22Rv1 (cell line): ENCODE data around the gene KIRREL3.

Source experiments
- ZFX ChIP-seq: fragments of 450-650 bp; IDR thresholded peaks from 2 replicates; pipeline ENCODE4 v1.6.1; 2017; ENCODE audit warnings: antibody characterized with exemption, borderline replicate concordance
- TF ChIP-seq, protein P1 (sequence below): fragments of 450-650 bp; IDR thresholded peaks from 2 replicates; pipeline ENCODE4 v1.5.1; 2017; ENCODE audit warnings: mild to moderate bottlenecking

DNA sequence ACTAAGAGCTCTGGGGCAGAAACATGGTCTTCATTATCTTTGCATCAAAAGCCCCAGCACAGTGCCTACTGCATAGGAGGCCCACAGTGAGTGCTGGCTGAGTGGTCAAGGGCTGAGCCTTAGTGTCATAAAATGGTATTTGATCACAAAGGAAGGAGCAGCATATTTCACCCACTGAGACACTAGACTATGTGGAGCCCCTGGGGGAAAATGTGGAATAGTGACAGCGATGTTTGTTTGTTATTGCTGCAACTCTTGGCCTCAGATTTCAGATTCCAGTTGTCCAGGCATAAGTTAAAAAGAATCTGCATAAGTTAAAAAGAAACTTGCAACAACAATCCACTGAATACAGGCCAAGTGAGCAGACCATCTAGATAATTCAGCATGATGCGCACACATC, 7.0 kb downstream of the KIRREL3 start:
- TF ChIP-seq, protein P1, sequence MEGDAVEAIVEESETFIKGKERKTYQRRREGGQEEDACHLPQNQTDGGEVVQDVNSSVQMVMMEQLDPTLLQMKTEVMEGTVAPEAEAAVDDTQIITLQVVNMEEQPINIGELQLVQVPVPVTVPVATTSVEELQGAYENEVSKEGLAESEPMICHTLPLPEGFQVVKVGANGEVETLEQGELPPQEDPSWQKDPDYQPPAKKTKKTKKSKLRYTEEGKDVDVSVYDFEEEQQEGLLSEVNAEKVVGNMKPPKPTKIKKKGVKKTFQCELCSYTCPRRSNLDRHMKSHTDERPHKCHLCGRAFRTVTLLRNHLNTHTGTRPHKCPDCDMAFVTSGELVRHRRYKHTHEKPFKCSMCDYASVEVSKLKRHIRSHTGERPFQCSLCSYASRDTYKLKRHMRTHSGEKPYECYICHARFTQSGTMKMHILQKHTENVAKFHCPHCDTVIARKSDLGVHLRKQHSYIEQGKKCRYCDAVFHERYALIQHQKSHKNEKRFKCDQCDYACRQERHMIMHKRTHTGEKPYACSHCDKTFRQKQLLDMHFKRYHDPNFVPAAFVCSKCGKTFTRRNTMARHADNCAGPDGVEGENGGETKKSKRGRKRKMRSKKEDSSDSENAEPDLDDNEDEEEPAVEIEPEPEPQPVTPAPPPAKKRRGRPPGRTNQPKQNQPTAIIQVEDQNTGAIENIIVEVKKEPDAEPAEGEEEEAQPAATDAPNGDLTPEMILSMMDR: no peak
- TF ChIP-seq ZFX: no peak
